Brain pericyte (primary cell): ENCODE data around the gene NPC2.

ENCODE experiments used
- DNase-seq: peaks from one replicate; pipeline ENCODE4 v3.0.0-alpha.2; 2012; ENCODE audit warnings: low read depth, low spot score

Gene NPC2

DNA sequence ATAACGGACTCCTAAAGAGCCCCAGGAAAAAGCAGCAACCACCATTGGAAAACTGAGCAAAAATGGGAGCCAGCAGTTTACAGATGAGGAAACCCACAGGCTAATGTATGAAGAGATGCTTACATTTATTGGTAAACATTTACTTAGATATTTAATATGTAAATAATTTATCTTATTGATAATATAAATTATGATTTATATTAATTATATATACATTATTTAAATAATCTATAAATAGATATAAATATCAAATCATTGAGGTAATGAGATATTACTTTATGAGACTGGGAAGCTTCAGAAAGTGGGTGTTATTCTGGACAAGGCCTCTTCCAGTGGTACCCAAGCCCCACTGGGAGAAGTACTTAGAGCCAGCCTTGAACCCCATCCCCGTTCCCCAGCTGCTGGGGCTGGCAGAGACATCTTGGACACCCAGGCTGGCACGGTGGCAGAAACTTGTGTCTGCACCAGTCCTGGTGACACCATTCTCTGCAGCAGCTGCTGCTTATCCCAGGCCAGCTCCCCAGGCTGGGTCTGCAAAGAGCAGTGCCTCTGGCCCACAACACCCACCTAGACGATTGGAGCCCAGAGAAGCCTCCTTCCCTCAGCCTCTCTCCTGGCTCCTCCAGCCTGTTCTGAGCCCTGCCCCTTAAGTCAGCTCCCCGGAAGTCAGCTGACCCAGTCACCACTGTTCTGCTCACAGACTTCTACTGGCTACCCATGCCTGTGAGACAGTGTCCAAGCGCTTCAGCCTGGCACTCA lies 26.4 kb upstream of the NPC2 start:
- no peak for DNase-seq

DNA sequence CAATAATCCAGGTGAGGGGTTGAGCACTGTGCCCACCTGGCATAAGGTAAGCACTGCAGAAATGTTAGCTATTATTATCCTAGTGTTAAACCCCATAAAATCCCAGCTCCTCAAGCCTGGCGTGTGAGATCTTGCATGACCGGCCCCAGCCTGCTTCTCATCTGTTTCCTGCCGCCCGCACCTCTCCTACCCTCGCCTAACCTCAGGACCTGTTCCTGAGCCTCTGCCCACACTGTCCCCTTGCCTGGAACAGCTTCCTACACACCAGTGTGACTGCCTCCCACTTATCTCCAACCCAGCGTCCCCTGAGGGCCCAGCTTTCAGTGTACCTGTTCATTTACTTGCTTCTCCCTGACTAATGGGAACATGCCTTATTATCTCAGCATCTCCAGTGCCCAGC lies 25.1 kb upstream of the NPC2 start:
- no peak for DNase-seq

DNA sequence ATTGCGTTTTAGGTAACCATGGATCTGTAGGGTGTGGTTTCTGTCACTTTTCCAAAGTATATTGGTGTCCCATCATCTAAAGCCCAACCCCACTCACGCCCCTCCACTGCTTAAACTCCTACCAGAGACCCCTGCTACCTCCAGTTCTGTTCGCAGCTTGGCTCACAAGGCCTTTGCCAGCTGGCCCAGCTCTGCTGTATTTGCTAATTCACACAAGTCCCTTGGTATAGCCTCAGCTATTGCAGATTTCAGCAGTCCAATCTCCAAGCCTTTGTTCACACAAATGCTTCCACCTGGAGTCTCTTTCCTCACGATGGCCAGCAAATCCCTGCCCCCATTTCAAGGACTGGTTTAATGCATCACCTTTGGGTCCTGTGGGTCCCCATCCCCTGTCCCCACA lies 24.6 kb upstream of the NPC2 start:
- DNase-seq: no peak

DNA sequence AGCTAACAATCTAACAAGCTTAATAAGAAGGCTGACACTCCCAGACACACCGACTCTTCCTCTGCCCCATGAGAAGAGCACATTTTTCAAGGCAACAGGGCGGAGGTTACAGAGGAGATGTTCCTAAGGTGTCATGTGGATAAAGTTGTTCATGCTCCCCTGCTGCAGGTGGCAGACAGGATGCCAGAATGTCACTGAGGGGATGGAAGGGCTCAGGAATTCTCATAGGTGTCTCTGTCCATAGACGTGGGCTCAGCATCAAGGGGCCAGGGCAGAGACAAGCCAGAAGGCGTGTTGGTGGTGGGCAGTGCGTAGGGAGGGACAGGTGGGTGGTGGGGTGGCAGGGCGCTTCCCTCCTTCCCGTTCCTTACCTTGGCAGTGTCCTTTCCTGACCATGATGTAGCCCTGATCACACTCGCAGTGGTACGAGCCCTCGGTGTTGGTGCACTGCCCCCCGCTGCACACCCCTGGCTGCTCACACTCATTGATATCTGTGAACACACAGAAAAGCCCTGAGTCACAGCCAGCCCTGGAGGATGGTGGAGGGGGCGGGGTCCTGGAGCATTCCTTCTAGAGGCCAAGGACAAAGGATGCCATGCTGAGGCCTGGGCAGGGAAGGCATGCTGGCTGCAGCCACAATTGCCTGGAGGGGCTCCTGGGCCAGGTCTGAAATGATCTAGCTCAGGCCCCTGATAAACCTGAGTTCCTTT lies 23.5 kb upstream of the NPC2 start:
- no peak for DNase-seq

DNA sequence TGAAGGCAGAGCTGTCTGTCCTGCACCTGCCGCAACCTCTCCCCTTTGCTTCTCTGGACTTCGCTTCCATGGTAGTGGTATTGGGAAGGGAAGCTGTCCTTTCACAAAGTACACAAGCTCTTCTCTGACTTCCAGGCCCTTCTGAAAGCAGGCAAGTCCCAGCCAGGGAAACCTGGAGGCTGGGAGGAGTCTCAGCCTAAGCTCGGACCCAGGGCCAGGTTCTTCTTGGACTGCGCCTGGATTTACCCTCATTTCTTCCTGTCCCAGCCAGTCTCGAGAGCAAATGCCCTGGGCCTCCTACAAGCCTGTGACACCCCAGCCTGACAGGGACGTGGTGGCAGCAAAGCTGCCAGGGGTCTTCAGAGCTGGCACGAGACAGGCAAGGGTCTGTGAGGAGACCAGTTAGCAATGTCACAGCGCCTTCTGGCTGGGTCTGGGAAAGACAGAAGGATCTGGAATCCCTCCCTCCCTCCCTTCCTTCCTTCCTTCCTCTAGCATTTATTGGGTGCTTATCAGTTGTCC lies 22.8 kb upstream of the NPC2 start:
- no peak for DNase-seq

DNA sequence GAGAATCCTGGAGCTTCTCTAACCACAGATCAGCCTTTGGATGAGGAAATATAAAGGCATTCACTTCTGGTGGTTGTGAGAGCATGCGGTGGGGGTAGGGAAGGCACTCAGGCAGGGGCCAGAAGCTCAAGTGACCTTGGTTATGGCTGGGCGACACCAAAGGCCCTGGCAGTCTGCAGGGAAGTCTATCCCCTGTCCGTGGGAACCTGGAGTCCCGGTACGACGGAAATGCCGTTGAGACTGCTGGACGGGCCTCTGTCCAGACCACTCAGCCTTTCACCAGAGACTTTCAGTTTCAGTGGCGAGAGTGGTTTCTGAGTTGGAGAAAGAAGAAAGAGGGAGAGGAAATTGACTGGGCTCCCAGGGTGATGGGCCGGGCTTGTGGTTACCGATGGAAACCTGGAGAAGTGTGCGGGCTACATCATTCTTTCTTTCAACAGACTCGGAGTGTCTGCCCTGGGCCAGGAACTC lies 21.4 kb upstream of the NPC2 start:
- DNase-seq: no peak

DNA sequence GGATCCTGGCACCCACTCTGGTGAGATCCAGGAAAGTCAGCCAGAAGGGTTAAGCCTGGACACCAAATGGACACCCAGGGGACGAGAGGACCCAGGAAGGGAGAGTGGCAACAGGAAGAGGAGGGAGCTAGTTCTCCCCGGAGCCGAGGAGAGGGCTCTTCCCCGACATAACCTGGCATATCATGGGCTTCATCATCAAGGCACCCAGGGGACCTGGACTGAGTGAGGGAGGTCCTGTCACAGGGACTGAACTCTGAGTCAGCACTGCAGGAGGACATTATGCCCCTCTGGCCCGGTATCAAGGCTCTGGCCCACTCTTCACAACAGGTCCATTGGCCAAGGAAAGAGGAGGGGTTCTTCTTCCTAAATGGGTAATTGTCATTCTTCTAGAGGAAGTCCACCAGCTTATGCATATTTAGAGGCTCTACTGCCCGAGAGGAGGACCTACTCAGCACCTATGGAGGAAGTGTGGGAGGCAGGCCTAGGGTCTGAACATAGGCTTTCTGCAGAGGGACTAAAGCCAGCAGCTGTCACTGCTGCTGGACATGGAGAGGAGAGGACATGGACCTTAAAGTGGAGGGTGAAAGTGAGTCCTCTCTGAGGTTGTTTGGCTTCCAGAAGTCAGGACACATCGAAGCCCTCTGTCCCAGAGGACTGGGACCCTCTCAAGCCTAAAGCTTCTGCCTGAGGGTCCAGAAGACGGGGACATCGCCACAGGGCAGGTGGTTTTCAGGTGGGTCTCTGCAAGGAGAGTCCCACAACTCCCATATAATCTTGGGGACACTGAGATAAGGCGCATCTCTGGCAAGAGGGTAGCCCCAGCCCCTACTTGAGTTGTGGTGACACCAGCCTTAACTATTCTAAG lies 19.1 kb upstream of the NPC2 start:
- DNase-seq: no peak

DNA sequence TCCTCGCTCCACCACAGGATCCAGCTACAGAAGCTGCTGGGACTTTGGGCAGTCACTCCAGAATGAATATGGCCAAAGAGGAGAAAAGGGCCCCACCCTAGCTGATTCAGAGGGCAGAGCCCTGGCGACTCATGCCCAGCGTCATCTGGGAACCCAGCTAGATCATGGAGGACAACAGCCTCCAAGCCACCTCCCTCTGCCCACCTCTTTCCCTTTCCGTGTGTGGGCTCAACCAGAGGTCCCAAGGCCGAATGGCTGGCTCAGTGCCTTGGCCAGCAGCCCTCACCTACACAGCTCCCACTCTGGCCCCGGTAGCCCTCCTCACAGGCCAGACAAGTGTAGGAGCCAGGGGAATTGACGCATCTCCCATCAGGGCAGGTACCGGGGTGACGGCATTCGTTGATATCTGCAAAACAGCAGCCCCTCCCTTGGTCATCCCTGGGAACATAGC lies 17.9 kb upstream of the NPC2 start:
- DNase-seq: no peak

DNA sequence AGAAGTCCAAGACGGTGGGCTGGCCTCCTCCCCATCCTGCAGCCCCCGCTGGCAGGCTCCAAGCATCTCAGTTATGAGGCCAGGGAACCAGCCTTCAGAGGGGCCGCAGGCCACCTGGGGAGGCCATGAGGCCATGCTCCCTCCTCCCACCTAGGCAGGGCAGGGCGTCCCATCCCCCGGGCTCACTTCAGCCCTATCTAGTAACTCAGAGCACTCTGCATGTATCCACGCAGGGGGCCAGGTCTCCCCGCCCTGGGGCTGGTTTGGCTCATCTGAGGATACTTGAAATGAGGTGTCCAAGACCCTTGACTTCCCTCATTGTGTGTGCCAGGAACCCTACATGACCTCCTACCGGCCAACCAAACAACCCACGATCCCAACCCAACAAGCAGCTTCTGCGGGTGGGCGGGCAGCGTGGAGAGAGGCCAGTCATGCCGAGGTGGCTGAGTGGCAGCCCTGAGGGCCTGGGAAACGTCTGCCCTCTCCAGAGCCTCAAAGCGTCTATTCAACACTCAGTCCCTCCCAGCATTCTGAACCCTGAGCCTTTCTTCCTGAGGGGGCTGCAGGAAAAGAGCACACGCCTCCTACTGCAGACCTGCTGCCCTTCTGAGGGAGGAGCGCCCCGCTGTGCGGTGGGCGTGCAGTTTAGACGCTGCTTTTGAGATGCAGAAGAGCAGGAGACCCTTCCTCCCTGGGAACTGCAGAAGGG lies 17.3 kb upstream of the NPC2 start:
- DNase-seq: no peak

DNA sequence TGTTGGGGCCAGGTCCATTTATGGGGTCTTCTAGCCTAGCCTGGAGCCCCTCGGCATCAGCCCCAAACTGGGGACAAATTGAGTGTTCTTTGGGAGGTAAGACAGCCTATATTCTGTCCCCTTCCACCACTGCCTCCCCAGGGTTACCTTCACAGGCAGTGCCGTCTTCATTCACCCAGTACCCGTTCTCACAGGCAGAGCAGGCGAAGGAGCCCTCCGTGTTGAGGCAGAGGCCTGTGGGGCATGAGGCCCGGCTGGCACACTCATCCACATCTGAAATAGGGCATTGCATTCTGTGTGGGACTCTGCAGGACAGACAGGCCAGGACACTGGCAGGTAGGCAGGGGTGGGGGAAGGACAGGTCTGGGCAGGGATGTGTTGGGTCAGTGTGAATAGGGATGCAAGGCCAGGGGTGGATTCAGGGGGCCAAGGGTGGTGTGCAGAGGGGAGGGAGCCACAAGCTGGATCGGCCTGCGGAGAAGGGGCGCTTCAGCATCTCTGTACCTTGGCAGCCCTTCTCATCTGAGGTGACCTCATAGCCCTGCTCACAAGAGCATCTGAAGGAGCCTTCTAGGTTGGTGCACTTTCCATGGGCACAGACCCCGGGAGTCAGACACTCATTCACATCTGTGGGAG lies 16.6 kb upstream of the NPC2 start:
- no peak for DNase-seq

DNA sequence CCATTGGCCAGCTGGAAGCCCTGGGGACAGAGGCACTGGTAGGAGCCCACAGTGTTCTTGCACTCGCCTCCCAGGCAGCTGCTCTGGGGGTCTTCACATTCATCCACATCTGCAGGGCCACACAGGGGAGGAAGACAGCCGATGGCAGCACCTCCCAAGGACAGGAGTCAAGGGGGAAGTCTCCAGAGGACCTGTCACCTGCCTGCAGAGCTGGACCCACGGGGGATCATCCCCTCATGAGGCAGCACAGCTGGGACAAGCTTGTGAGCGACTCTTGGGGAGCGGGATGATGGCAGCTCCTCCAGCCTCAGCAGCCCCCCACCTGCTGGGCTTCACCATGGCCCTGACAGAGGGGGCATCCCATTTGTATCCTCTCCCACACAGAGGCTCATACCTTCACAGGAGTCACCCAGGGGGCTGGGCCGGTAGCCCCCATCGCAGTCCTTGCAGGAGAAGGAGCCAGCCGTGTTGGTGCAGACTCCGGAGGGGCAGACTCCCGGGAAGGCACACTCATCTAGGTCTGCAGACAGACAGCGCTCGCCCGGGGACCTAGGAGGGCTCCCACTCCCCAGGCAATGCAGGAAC lies 15.8 kb upstream of the NPC2 start:
- no peak for DNase-seq

DNA sequence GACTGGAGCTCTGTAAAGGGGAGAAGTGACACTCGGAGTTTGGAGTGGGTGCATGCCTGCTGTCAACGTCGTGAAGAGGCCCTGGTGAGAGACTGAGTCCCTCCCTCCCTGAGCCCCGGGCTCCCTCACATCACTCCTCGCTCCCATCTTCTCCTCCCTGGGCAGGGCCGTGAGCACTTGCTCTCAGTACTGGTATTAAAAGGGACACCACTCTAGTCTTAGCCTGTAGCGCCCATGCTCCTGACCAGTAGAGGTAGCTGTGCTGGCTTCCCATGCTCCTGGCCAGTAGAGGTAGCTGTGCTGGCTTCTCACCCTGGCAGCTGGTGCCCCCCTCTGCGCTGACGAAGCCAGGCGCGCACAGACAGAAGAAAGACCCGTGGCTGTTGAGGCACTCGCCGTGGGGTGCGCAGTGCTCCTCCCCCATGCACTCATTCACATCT lies 15.2 kb upstream of the NPC2 start:
- DNase-seq: no peak

DNA sequence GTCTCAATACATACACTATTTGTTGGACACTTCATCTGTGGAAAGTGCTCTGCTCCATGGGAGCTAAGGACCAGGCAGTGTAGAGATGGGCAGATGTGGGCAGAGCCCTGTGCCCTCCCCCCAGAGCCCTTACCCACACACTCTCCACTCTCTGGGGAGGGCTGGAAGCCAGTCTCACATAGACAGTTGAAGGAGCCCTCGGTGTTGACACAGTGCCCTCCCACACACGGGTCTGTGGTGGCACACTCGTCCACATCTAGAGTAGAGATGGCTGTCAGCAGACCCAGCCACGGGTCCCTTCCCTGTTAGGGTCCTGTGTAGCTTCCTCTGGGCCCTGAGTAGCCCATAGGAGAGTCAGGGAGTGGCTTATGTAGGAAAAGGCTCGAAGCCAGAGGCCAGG lies 14.7 kb upstream of the NPC2 start:
- DNase-seq: no peak

DNA sequence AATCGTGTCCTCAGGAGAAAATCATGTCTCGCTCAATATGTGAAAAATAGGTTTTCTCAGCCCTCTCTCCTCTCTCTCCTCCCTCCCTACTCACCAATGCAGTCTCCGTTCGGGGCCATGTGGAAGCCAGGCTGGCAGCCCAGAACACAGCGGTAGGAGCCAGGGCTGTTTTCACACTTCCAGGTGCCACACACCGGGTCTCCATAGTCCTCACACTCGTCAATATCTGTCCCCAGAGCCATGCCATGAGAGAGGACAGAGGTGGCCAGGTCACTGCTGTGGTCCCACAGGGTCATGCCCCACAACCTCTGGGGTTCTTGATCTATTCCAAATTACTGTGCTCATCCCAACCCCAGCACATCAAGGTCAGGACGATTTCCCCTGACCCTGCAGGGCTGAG lies 14.0 kb upstream of the NPC2 start:
- no peak for DNase-seq

DNA sequence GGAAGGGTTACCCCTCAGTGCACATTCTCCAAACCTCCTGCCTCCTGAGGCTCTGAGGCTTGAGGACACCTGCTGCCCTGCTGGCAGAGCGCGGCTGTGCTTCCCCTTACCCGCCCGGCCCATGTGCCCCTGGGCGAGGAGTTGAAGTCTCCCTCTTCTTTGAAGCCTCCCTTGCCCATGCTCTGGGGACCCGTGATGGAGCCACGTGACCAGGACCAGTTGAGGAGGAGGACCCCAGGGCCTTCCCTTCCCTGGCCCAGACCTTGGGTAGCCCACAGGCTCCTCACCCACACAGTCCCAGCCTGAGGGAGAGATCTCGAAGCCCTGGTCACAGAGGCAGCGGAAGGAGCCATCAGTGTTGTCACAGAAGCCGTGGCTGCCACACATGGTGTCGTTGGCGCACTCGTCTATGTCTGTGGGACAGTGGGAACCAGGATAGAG lies 13.3 kb upstream of the NPC2 start:
- DNase-seq: no peak

DNA sequence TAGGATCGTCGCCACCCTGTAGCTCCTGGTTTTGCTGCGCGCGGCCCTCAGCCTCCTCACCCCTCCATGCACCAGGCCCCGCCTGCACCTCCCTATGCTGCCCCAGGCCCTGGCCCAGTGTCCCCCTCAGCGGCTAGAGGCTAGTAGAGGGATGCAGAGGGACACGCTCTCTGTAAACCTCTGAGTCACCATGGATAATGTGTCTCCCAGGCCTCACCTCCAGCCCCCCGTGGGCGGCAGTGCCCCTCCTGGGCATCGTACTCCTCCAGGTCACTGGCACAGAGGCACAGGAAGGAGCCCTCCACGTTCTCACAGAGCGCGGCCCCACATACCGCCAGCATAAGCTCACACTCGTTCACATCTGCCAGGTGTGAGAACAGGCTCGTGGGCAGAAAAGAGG lies 12.7 kb upstream of the NPC2 start:
- DNase-seq: no peak

DNA sequence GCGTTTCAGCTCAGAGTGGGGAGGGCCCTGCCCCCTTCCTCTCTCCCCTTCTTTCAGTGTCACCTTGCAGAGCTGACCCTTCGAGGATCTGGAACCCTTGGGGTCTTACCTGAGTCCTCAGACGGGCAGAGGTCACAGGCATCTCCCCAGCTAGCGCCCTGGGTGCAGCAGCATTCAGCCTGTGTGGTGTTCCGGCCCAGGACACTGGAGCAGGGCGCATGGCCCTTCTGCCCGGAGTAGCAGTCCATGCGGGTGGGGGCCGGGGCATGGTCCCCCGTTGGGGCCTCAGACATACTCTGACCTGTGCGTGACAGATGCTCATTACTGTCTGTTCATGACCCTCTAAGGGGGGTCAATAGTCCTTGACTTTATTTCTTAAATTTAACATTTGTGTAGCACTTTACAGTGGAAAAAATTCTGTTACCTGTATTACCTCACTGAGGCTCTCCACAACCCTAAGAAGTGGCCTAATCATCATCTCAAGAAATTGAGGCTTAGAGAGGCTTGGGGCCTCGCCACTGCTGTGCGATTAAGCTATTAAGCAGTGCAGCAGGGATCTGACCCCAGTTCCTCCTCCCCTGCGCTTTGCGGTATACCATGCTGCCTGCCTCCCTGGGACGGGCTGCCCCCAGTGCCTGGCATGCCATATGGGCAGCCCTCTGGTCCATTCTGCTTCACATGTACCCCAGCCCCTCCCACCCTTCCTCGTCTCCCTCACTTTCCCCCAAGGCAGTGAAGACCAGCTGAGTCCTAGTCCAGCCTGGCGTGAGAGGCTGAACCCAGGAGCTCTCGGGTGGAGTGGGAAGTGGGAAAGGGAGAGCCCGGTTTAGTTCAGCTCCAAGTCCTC lies 12.0 kb upstream of the NPC2 start:
- no peak for DNase-seq

DNA sequence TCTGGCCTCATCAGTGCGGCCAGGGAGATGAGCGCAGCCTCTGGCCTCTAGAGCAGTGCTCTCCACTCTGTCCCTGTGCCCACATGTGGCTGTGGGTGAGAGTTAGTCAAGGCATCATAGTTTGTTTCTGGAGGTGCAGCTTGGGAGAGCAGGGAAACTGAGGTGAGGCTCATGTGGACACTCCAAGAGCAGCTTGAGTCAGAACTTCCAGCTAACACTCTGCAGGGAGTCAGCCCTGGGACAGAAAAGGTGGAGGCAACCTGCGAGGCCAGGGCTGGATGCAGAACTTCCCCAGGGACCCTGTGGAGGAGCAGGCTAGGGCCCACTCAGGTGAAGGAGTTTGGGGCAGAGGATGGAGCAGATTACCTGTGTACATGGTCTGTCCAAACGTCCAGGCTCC lies 11.3 kb upstream of the NPC2 start:
- DNase-seq: no peak

DNA sequence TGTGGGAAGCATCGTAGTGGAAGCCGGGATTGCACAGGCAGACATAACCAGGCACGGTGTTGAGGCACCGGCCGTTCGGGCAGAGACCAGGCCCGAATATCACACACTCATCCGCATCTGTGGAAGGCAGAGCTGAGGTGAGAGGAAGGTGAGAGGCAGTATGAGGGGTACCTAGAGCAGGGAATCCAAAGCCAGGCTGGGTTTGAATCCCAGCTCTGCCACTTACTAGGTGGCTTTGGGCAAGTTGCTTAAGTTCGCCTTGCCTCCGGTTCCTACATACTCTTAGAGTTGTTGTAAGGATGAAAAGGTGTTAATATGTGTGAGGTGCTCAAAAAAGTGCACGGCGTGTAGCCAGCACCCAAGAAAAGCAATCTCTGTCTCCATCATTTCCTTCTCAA lies 10.8 kb upstream of the NPC2 start:
- no peak for DNase-seq
